ENCODE data around the gene GRAPL.
"Not testable (repeated sequence)": the region's sequence is repeated elsewhere in the genome, so short reads cannot be mapped to it uniquely, and the experiment has no call there.

The GRAPL gene

GRCh38 chr17:19127148-19127980, at the start of gene GRAPL:
Gene GRAPL, plus strand, starts transcription at chr17:19127589. Its CDS starts 31 bp downstream, at chr17:19127620.
- DNase-seq (ENCODE audit: low read depth in 2 of 2), result not testable (repeated sequence)

DNA sequence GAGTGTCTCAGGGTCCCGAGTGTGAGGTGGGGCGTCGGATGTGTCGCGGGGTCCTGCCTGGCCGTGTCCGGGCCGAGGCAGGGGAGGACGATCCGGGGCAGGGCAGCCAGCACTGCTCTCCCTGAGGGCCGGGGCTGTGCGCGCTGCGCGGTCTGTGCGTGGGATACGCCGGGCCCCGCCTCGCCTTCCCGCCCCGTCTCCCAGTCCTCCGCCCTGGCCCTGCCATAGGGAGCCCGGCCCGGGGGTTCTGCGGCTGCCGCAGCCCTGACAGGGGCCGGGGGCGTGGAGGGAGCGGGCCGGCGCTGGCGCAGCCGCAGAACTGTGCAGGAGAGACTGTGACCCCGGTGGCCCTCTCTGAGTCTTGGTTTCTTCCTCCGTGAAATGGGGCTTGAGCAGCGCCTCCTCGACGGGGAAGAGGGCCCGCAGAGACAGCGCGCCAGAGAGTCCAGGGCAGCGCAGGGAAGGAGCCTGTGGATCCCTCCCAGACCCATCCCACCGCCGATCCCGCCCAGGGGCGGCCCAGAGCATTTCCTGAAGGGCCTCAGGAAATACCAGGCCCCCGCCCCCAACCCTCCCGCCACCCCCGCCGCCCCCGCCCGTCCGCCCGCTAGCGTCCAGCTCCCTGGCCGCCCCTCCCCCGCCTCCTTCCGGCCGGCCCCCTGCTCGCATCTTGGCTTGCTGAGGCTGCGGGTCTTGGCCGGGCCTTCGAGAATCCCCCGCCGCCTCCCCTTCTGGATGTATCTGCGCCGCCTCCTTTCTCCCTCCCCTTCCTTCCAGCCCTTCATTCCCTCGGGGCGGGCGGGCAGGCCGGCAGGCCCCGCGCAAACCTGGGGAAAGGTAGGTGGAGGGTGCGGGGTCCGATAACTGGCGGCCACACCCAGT, 38.3 kb upstream of the GRAPL start:
- not testable (repeated sequence) for DNase-seq (ENCODE audit: low read depth in 2 of 2)

GRCh38 chr17:19090058-19090772, 37.2 kb upstream of the GRAPL start:
- not testable (repeated sequence) for DNase-seq (ENCODE audit: low read depth in 2 of 2)

DNA sequence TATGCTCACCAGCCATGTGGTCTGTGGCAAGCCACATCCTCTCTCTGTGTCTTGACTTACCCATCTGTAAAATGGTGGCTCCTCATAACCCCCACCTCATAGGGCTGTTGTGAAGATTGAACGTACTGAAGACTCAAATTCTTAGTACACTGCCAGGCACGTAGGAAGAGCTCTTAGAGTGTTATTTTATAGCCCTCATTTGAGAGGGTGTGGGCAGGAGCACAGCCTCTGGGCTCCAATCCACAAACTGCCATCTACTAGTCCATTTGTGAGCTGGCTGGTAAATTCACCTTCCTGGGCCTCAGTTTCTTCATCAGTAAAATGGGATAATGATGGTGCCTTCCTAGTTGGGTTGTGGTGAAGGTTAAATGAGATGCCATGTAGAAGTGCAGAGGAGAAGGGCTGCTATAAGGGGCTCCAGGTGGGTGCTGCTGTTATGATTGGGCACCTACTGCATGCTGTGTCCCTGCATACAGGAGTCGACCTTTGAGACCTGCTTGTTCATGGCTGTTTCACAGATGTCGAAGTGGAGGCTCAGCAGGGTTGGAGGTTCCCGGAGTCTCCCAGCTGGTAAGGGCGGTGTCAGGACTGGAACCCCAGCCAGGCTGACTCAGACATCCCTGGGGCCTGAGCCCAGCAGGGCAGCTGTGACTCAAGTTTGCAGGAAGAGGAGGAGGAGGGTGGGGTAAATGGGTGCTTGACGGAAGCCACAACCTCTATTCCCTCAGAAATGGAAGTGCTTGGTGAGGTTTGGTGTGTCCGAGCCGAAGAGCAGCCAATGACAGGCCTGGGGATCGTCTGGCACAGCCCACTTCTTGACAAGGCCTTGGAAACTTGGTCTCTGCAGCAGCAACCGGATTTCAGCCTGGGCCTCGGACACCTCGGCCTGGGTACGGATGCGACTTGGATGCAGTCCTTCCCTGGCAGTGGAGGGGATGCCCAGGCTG, 34.4 kb upstream of the GRAPL start:
- DNase-seq (ENCODE audit: low read depth in 2 of 2), result not testable (repeated sequence)

- DNase-seq (ENCODE audit: low read depth in 2 of 2), result not testable (repeated sequence)
These were observed 33.5 kb upstream of the GRAPL start for GRCh38 chr17:19093684-19094438.

GRCh38 chr17:19108517-19108916, 18.9 kb upstream of the GRAPL start:
- DNase-seq (ENCODE audit: low read depth in 2 of 2), result not testable (repeated sequence)

GRCh38 chr17:19110189-19111097, 16.9 kb upstream of the GRAPL start:
- not testable (repeated sequence) for DNase-seq (ENCODE audit: low read depth in 2 of 2)

- peak in 1 of 2 donors; percentile 13 for DNase-seq (ENCODE audit: low read depth in 2 of 2)
These were observed 16.2 kb upstream of the GRAPL start for GRCh38 chr17:19111111-19111711.

GRCh38 chr17:19111801-19112458, 15.5 kb upstream of the GRAPL start:
- peak in 1 of 2 donors; percentile 41 for DNase-seq (ENCODE audit: low read depth in 2 of 2)

GRCh38 chr17:19112459-19112826, 14.9 kb upstream of the GRAPL start:
- DNase-seq (ENCODE audit: low read depth in 2 of 2), result not testable (repeated sequence)

GRCh38 chr17:19118695-19119094, 8.7 kb upstream of the GRAPL start:
- not testable (repeated sequence) for DNase-seq (ENCODE audit: low read depth in 2 of 2)

DNA sequence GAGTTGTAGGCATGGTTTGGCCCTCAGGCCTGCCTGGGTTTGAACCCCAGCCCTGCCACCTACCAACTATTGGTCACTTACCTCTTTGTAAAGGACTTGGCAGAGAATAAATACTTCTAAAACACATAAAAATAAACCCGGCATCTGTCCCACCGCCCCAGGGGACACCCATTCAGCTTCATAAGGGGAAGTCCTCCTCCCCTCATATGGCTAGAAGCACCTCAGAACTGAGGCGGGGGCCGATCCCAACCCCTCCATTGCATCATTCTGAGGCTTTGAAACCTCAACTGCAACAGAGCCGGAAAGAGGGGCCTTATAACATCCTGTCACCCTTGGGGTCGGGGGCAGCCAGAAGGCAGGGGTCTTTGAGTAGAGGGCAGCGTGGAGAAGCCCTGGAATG, 2.1 kb upstream of the GRAPL start:
- DNase-seq (ENCODE audit: low read depth in 2 of 2), result not testable (repeated sequence)

- not testable (repeated sequence) for DNase-seq (ENCODE audit: low read depth in 2 of 2)
These were observed 2.1 kb downstream of the GRAPL start for GRCh38 chr17:19129500-19129899.

- not testable (repeated sequence) for DNase-seq (ENCODE audit: low read depth in 2 of 2)
These were observed 3.7 kb downstream of the GRAPL start for GRCh38 chr17:19131108-19131507.

- not testable (repeated sequence) for DNase-seq (ENCODE audit: low read depth in 2 of 2)
These were observed 4.4 kb downstream of the GRAPL start for GRCh38 chr17:19131772-19132171.

DNA sequence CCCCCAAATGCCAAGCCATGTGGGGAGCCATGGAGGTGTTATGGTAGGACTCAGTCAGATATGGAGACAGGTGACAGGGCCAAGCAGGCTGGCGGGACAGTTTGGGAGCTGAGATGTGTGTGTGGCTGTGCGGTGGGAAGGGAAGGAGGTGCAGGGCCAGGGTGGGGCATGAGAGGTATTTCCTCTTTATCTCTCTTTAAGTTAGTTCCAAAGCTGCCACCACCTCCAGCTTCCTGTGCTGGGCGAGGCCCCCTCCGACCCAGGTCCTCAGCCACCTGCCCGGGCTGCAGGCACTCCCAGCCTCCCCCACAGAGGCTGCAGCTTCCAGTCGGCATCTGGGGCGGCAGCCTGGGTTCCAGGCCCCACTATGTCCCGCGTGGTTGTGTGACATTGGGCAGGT, 6.4 kb downstream of the GRAPL start:
- DNase-seq (ENCODE audit: low read depth in 2 of 2), result not testable (repeated sequence)

- DNase-seq (ENCODE audit: low read depth in 2 of 2), result not testable (repeated sequence)
These were observed 8.0 kb downstream of the GRAPL start for GRCh38 chr17:19135391-19135790.

DNA sequence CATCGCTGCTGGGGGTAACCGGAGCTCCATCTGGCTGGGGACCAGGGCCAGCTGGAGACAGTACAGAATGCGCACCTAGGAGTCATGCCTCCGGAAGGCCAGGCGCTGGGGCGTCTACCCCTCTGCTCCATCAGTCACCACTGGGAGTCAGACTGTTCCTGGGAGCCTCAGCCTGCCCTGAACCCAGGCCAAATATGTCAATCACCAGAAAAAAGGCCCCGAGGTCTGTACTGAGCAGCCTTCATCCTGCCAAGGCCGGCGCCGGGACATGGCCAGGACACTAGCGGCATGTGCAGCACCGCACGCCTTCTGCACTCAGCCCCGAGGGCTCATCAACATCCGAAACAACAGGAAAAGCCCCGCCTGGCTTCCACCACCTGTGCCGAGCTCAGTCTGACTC, 8.7 kb downstream of the GRAPL start:
- DNase-seq (ENCODE audit: low read depth in 2 of 2), result not testable (repeated sequence)
